ENCODE results near the gene JOSD1. TPM values are rescaled to one million over a fixed set of nuclear protein-coding genes. Genes with fewer than 3 reads are reported as not detected.

Gene JOSD1
- total and polyA plus RNA-seq, 4 donors: 3.4 to 20.6 (median 14.7) TPM

GRCh38 chr22:38707984-38708383 is 7.2 kb upstream of the JOSD1 start:
- peak overlapping the region in 1 of 2 donors; percentile 17 for H3K9ac ChIP-seq (ENCODE audit: low read depth in 1 of 2, low read length in 2 of 2)
- peaks cover 0 to 29% (median 18%) of the 10 kb centered on the region in 4 donors for H3K4me1 ChIP-seq (ENCODE audit: control insufficient read depth in 4 of 4, insufficient read depth in 4 of 4, low read length in 3 of 4)
- no peaks in the 10 kb centered on the region for H3K27me3 ChIP-seq (ENCODE audit: control insufficient read depth in 4 of 4, insufficient read depth in 4 of 4, low read length in 3 of 4)
- no peak for DNase-seq (ENCODE audit: low spot score)
- H3K36me3 ChIP-seq (ENCODE audit: control insufficient read depth in 4 of 4, insufficient read depth in 3 of 4, low read depth in 1 of 4, low read length in 3 of 4): peaks cover 0 to 6% (median 3%) of the 10 kb centered on the region in 4 donors
- WGBS: 90% methylated on average over 3 of the region's 3 CpGs
- peak overlapping the region in 1 of 2 donors; percentile 94 for H3K27ac ChIP-seq (ENCODE audit: low read depth in 1 of 2, low read length in 2 of 2)
- no peak overlapping the region for H3K4me3 ChIP-seq (ENCODE audit: low read depth in 1 of 3, low read length in 3 of 3)
- H3K9me3 ChIP-seq (ENCODE audit: control insufficient read depth in 4 of 4, low read length in 3 of 4): no peaks in the 10 kb centered on the region
- TF ChIP-seq SP1 (IDR thresholded peaks at IDR 0.05) (no peak), NR2F2 (IDR thresholded peaks at IDR 0.05) (no peak), RXRA (IDR thresholded peaks at IDR 0.05) (no peak), CTCF (IDR thresholded peaks at IDR 0.05; ENCODE audit: low read depth, low read length, missing input control) (no peak), EGR1 (IDR thresholded peaks at IDR 0.05; ENCODE audit: low read depth in 2 of 2) (no peak), RAD21 (IDR thresholded peaks at IDR 0.05) (no peak), GABPA (IDR thresholded peaks at IDR 0.05 in 1 of 2, conservative IDR thresholded peaks at IDR 0.05 in 1 of 2) (no peak), REST (IDR thresholded peaks at IDR 0.05) (no peak), YY1 (IDR thresholded peaks at IDR 0.05) (no peak), HNF4A (conservative IDR thresholded peaks at IDR 0.05) (no peak), TAF1 (conservative IDR thresholded peaks at IDR 0.05) (no peak), HNF4G (IDR thresholded peaks at IDR 0.05) (no peak), FOXA2 (IDR thresholded peaks at IDR 0.05) (no peak)

- Histone ChIP-seq H3K27ac (ENCODE audit: low read depth in 1 of 2, low read length in 2 of 2) (peak overlapping the region; percentile 94), H3K36me3 (ENCODE audit: control insufficient read depth in 4 of 4, insufficient read depth in 3 of 4, low read depth in 1 of 4, low read length in 3 of 4) (peaks cover 0 to 6% (median 3%) of the 10 kb centered on the region in 4 donors), H3K27me3 (ENCODE audit: control insufficient read depth in 4 of 4, insufficient read depth in 4 of 4, low read length in 3 of 4) (no peaks in the 10 kb centered on the region), H3K9me3 (ENCODE audit: control insufficient read depth in 4 of 4, low read length in 3 of 4) (no peaks in the 10 kb centered on the region), H3K4me3 (ENCODE audit: low read depth in 1 of 3, low read length in 3 of 3) (peak overlapping the region; percentile 75 to 93 (median 93)), H3K9ac (ENCODE audit: low read depth in 1 of 2, low read length in 2 of 2) (peak overlapping the region in 1 of 2 donors; percentile 17), H3K4me1 (ENCODE audit: control insufficient read depth in 4 of 4, insufficient read depth in 4 of 4, low read length in 3 of 4) (peaks cover 0 to 29% (median 18%) of the 10 kb centered on the region in 4 donors)
- 16% methylated on average over 2 of the region's 2 CpGs for WGBS
- no peak for TF ChIP-seq ZBTB33 (IDR thresholded peaks at IDR 0.05)
- peak in 1 of 2 donors; percentile 19 for TF ChIP-seq HNF4A (conservative IDR thresholded peaks at IDR 0.05)
- TF ChIP-seq FOXA1 (IDR thresholded peaks at IDR 0.05): no peak
- no peak for TF ChIP-seq YY1 (IDR thresholded peaks at IDR 0.05)
- TF ChIP-seq JUND (IDR thresholded peaks at IDR 0.05): peak in 1 of 2 donors; percentile 21
- no peak for TF ChIP-seq CTCF (IDR thresholded peaks at IDR 0.05; ENCODE audit: low read depth, low read length, missing input control)
- TF ChIP-seq GABPA (IDR thresholded peaks at IDR 0.05 in 1 of 2, conservative IDR thresholded peaks at IDR 0.05 in 1 of 2): no peak
- no peak for TF ChIP-seq HNF4G (IDR thresholded peaks at IDR 0.05)
- TF ChIP-seq FOXA2 (IDR thresholded peaks at IDR 0.05): no peak
- DNase-seq (ENCODE audit: low spot score): no peak
These were observed 6.6 kb upstream of the JOSD1 start for GRCh38 chr22:38707346-38707745.

Data from liver (tissue), 9 donors.